ENCODE data around the gene C13orf46. TPM values are rescaled to one million over a fixed set of nuclear protein-coding genes. Genes with fewer than 3 reads are reported as not detected.

C13orf46 gene
- total and polyA plus RNA-seq, 8 donors, result 2.9 to 23.1 (median 10.6) TPM

DNA sequence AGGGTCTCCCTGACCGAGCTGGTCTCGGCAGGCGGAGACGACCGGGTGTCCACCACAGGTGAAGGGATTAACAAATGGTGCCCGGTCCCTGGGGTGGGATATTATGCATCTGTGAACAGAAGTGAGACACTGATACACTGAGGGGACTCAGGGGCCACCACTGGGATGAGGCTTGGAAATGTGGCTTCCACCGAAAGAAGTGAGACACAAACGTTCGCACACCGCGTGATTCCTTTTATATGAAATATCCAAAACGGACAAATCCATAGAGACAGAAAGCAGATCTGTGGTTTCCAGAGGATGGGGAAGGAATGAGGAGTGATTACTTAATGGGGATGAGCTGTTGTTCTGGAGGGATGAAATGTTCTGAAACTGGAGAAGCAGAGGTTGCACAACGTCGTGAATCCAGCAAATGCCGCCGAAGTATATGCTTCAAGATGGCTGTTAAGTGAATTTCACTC is 47.5 kb downstream of the C13orf46 start:
- no peak overlapping the region for H3K27ac ChIP-seq

DNA sequence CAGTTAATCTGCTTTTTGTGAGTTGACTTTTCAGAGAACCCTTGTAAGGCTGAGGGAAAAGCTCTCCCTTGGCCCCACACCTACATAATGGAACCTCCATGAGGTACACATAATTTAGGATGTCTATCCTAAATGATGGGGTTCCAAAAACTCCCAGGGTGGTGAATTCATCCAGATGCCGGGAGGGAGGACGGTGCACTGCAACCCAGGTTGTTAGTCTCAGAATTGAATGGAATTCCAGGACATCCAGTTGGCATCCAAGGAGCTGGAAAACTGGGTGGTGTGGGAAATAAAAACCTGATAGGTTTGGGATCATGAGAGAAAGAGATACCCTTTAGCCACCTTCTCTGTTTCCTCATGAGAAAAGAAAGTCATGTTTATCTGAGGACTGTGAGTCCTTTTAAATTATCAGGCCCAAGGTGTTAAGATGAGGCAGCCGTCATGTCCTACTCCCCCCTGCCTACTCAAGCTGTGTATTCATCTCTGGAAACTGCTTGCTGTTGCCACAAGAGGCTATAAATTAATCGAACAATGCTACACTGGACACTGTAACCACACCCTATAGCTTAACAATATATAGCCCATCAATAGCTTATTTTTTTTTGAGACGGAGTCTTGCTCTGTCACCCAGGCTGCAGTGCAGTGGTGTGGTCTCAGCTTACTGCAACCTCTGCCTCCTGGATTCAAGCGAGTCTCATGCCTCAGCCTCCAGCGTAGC is 49.5 kb downstream of the C13orf46 start:
- no peak overlapping the region for H3K27ac ChIP-seq
- H3K9me3 ChIP-seq, result no peaks in the 10 kb centered on the region
- no peak for ATAC-seq
- WGBS, 2 donors, result 80 to 84% methylated on average over 7 of the region's 7 CpGs
- FAIRE-seq, result no peak
- no peaks in the 10 kb centered on the region for H3K27me3 ChIP-seq
- TF ChIP-seq, protein P1, sequence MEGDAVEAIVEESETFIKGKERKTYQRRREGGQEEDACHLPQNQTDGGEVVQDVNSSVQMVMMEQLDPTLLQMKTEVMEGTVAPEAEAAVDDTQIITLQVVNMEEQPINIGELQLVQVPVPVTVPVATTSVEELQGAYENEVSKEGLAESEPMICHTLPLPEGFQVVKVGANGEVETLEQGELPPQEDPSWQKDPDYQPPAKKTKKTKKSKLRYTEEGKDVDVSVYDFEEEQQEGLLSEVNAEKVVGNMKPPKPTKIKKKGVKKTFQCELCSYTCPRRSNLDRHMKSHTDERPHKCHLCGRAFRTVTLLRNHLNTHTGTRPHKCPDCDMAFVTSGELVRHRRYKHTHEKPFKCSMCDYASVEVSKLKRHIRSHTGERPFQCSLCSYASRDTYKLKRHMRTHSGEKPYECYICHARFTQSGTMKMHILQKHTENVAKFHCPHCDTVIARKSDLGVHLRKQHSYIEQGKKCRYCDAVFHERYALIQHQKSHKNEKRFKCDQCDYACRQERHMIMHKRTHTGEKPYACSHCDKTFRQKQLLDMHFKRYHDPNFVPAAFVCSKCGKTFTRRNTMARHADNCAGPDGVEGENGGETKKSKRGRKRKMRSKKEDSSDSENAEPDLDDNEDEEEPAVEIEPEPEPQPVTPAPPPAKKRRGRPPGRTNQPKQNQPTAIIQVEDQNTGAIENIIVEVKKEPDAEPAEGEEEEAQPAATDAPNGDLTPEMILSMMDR (IDR thresholded peaks at IDR 0.05), result no peak
- no peaks in the 10 kb centered on the region for H3K36me3 ChIP-seq
- peak in 1 of 6 donors; percentile 11 for DNase-seq
- H3K4me1 ChIP-seq, result no peaks in the 10 kb centered on the region
- H3K4me3 ChIP-seq, result no peak overlapping the region
- intact Hi-C loops (cut with DNase I), result no loop called here

More for the DNA sequence above, 47.5 kb downstream of the C13orf46 start:
- H3K27me3 ChIP-seq, result no peaks in the 10 kb centered on the region
- H3K9me3 ChIP-seq, result no peaks in the 10 kb centered on the region
- TF ChIP-seq, protein P1 (IDR thresholded peaks at IDR 0.05), result no peak
- intact Hi-C loops (cut with DNase I), result no loop called here
- no peaks in the 10 kb centered on the region for H3K36me3 ChIP-seq
- DNase-seq (peak in 3 of 6 donors; percentile 6 to 22 (median 11)), FAIRE-seq (no peak), ATAC-seq (peak in 2 of 4 donors; percentile 12)
- 75 to 80% methylated on average over 16 of the region's 16 CpGs for whole genome bisulfite sequencing, 2 donors
- no peak overlapping the region for H3K4me3 ChIP-seq
- H3K4me1 ChIP-seq, result no peaks in the 10 kb centered on the region

DNA sequence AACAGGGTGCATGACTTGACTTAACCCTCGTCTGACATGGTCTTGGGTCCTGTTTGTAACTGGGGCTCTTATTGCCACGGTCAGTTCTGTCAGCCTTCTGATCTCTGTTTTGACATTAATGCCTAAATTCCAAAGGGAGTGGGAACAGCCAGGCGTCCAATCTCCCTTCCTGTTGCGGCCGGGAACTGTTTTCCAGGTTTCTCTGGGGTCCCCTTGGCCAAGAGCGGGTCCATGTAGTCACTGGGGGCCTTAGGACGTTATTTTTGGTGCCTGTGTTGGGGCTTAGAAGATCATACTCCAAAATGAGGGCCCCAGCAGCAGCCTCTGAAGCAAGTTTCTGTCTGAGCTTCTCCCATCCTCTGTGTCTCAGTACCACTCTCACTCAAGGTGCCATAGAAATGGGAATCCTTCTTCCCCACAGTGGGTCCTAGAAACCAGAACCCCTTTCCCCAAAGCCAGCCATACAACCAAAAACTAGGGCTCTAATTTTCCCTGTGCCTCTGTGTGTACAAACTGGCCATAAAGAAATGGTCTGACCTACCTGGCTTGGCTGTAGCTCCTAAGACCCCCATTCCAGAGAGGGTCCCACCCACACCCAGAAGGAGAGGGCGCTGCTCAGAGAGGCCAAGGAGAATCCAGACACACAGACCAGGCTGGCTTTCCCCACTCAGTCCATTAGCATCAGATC is 50.4 kb downstream of the C13orf46 start:
- Histone ChIP-seq H3K27me3 (no peaks in the 10 kb centered on the region), H3K36me3 (no peaks in the 10 kb centered on the region), H3K4me1 (no peaks in the 10 kb centered on the region), H3K27ac (no peak overlapping the region), H3K9me3 (no peaks in the 10 kb centered on the region), H3K4me3 (no peak overlapping the region)
- intact Hi-C loops (cut with DNase I), result no loop called here
- peak in 2 of 6 donors; percentile 3 to 19 for DNase-seq
- ATAC-seq, result no peak
- FAIRE-seq, result no peak
- WGBS, 2 donors, result 60 to 73% methylated on average over 8 of the region's 8 CpGs
- TF ChIP-seq, protein P1 (IDR thresholded peaks at IDR 0.05), result no peak

DNA sequence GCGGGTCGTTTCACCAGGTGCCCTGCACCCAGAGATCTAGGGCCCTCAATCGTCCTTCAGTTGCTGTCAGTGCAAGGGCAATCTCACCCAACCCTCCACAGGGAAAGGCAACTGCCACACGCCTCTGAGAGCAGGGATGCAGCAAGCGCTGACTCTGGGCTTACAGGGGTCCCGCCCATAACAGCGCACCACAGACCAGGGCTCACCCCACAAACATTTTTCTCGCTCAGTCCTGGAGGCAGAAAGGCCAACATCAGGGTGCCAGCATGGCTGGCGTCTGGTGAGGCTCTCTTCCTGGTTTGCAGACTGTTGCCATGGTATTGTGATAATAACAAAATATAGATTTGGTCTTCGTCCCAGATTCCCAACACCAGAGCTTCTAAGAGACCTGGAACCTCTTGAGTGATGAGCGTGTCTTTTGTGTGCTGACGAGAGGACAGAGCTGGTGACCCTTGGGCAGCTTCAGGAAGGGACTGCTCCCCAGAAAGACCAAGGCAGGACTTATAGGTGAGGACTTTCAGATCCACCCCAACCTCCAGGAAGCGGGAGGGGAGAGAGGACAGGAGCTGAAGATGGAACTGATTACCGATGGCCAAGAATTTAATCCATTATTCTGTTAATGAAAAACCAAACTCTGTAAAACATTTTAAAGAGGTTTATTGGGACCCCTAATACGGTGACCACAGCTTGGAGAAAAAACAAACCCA is 51.3 kb downstream of the C13orf46 start:
- TF ChIP-seq, protein P1 (IDR thresholded peaks at IDR 0.05), result no peak
- DNase-seq, result peak in 3 of 6 donors; percentile 4 to 17 (median 10)
- FAIRE-seq, result no peak
- Histone ChIP-seq H3K4me1 (no peaks in the 10 kb centered on the region), H3K9me3 (no peaks in the 10 kb centered on the region), H3K27ac (no peak overlapping the region), H3K36me3 (no peaks in the 10 kb centered on the region), H3K27me3 (no peaks in the 10 kb centered on the region), H3K4me3 (no peak overlapping the region)
- intact Hi-C loops (cut with DNase I), result no loop called here
- 68 to 71% methylated on average over 15 of the region's 15 CpGs for WGBS, 2 donors
- ATAC-seq, result no peak
